Activated naive CD4-positive, alpha-beta T cell treated with anti-CD3 and anti-CD28 coated beads, Interleukin-2, amount 10 ng/mL, durations not matched to agents 7 days and 5 days (primary cell): ENCODE data around the gene SNAPC2.
"Not testable (repeated sequence)": the region's sequence is repeated elsewhere in the genome, so short reads cannot be mapped to it uniquely, and the experiment has no call there.

ENCODE experiments used
- CTCF ChIA-PET: fragments of 350-600 bp; sonication (Branson Sonifier 250); formaldehyde crosslinking; loops from one replicate; lab custom pipeline; 2021; ENCODE audit warnings: antibody characterized with exemption; lab: Charles Lee
- DNase-seq: peaks from one replicate; pipeline ENCODE4 v3.0.0-alpha.2; 2020
- H3K27ac Mint-ChIP-seq: one replicate; pipeline ENCODE4 v1.8.0; 2021; ENCODE audit warnings: mild to moderate bottlenecking, moderate library complexity, mixed read lengths
- H3K27me3 Mint-ChIP-seq: one replicate; pipeline ENCODE4 v1.8.0; 2021; ENCODE audit warnings: mild to moderate bottlenecking, mixed read lengths
- H3K36me3 Mint-ChIP-seq: one replicate; pipeline ENCODE4 v1.8.0; 2021; ENCODE audit warnings: mixed read lengths
- H3K4me1 Mint-ChIP-seq: one replicate; pipeline ENCODE4 v1.8.0; 2021; ENCODE audit warnings: mixed read lengths
- H3K4me3 Mint-ChIP-seq: one replicate; pipeline ENCODE4 v1.8.0; 2021; ENCODE audit warnings: mild to moderate bottlenecking, moderate library complexity, mixed read lengths
- H3K9me3 Mint-ChIP-seq: one replicate; pipeline ENCODE4 v1.8.0; 2021; ENCODE audit warnings: mixed read lengths

SNAPC2 gene

GRCh38 chr19:7918062-7918614, 2.0 kb upstream of the SNAPC2 start:
- peaks cover 41% of the 10 kb centered on the region for H3K4me1 Mint-ChIP-seq
- H3K27ac Mint-ChIP-seq, H3K36me3 Mint-ChIP-seq, H3K9me3 Mint-ChIP-seq, DNase-seq: not testable (repeated sequence)
- CTCF ChIA-PET, result interaction anchor here (0.7 to 1.4 kb wide), 7 partner anchors 9 to 66 kb away, joined by 3 to 11 read pairs (median 3); no protein-coding TSS in a partner anchor
- peak overlapping the region; percentile 23 for H3K4me3 Mint-ChIP-seq
- H3K27me3 Mint-ChIP-seq, result peaks cover 66% of the 10 kb centered on the region

GRCh38 chr19:7918615-7919421, 1.3 kb upstream of the SNAPC2 start:
- peak overlapping the region; percentile 83 for H3K4me3 Mint-ChIP-seq
- CTCF ChIA-PET, result interaction anchor here (1.0 to 2.7 kb wide), 5 partner anchors 15 to 67 kb away, joined by 3 to 14 read pairs (median 9); partner anchors contain the start of gene MAP2K7
- H3K27ac Mint-ChIP-seq, result no peak overlapping the region
- peaks cover 7% of the 10 kb centered on the region for H3K36me3 Mint-ChIP-seq
- DNase-seq, result no peak
- H3K9me3 Mint-ChIP-seq, result no peaks in the 10 kb centered on the region
- H3K4me1 Mint-ChIP-seq, result peaks cover 41% of the 10 kb centered on the region
- H3K27me3 Mint-ChIP-seq, result peaks cover 66% of the 10 kb centered on the region

GRCh38 chr19:7920519-7921301, 572 bp downstream of the SNAPC2 start:
- H3K4me3 Mint-ChIP-seq, result peak overlapping the region; percentile 83
- peaks cover 43% of the 10 kb centered on the region for H3K4me1 Mint-ChIP-seq
- no peaks in the 10 kb centered on the region for H3K9me3 Mint-ChIP-seq
- H3K27ac Mint-ChIP-seq, result peak overlapping the region; percentile 89
- DNase-seq, result peak; percentile 100
- peaks cover 50% of the 10 kb centered on the region for H3K27me3 Mint-ChIP-seq
- CTCF ChIA-PET, result interaction anchor here (0.9 to 2.7 kb wide), 7 partner anchors 17 to 348 kb away, joined by 3 to 14 read pairs (median 5); partner anchors contain the start of genes MAP2K7 and TIMM44
- peaks cover 7% of the 10 kb centered on the region for H3K36me3 Mint-ChIP-seq

GRCh38 chr19:7921302-7921966, 1.3 kb downstream of the SNAPC2 start:
- CTCF ChIA-PET, result interaction anchor here (0.7 to 2.7 kb wide), 7 partner anchors 18 to 348 kb away, joined by 3 to 14 read pairs (median 5); partner anchors contain the start of genes MAP2K7 and TIMM44
- H3K4me1 Mint-ChIP-seq, result peaks cover 42% of the 10 kb centered on the region
- H3K36me3 Mint-ChIP-seq, result peaks cover 7% of the 10 kb centered on the region
- DNase-seq, result no peak
- H3K4me3 Mint-ChIP-seq, result peak overlapping the region; percentile 83
- peaks cover 42% of the 10 kb centered on the region for H3K27me3 Mint-ChIP-seq
- no peaks in the 10 kb centered on the region for H3K9me3 Mint-ChIP-seq
- H3K27ac Mint-ChIP-seq, result peak overlapping the region; percentile 89

DNA sequence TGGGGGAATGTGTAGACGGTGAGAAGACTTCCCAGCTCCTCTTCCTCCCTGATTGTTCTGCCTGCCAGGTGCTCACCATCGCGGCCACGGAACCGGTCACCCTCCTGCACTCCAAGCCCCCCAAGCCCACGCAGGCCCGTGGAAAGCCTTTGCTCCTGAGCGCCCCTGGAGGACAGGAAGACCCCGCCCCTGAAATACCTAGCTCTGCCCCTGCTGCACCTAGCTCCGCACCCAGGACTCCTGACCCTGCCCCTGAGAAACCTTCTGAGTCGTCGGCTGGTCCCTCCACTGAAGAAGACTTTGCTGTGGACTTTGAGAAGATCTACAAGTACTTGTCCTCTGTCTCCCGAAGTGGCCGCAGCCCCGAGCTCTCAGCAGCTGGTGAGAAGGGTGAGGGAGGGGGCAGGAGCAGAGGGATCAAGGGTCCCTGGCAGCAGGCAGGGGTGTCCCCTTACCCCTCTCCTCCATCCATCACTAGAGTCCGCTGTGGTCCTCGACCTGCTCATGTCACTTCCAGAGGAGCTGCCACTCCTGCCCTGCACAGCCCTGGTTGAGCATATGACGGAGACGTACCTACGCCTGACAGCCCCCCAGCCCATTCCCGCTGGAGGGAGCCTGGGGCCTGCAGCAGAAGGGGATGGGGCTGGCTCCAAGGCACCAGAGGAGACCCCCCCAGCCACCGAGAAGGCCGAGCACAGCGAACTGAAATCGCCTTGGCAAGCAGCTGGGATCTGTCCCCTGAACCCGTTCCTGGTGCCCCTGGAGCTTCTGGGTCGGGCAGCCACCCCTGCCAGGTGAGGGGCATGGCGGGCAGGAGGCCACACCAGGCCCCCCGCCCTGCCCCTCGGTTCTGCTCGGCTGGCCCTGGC, 2.1 kb downstream of the SNAPC2 start:
- Mint-ChIP-seq H3K27me3 (peaks cover 35% of the 10 kb centered on the region), H3K36me3 (peaks cover 7% of the 10 kb centered on the region)

DNA sequence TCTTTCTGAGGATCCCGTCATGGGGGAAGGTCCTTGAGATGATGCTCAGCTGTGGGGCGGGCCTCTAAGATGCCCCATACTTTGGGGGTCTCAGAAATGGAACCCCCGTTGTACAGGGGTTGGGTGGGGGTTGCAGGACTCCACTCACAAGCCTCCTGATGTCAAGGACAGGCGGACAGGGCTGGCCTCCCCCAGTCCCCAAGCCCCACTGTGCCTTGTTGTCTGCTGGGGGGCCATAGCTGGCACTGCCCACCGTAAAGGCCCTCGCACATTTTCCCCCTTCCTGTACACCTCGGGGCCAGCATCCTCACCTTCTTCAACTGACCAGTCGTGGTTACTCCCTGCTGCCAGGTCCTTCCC, 2.7 kb downstream of the SNAPC2 start:
- Mint-ChIP-seq H3K36me3 (peaks cover 7% of the 10 kb centered on the region), H3K27ac (peak overlapping the region; percentile 59), H3K4me3 (peak overlapping the region; percentile 21), H3K4me1 (peaks cover 37% of the 10 kb centered on the region), H3K27me3 (peaks cover 29% of the 10 kb centered on the region), H3K9me3 (no peaks in the 10 kb centered on the region)
- DNase-seq, result no peak
- CTCF ChIA-PET, result interaction anchor here (1.0 kb wide), 1 partner anchor 71 kb away, joined by 3 read pairs; no protein-coding TSS in a partner anchor

More for the DNA sequence above, 2.1 kb downstream of the SNAPC2 start:
- DNase-seq, result no peak
- Mint-ChIP-seq H3K4me3 (peak overlapping the region; percentile 55), H3K27ac (peak overlapping the region; percentile 78), H3K4me1 (peaks cover 40% of the 10 kb centered on the region), H3K9me3 (no peaks in the 10 kb centered on the region)
- CTCF ChIA-PET, result interaction anchor here (0.7 kb wide), 1 partner anchor 60 kb away, joined by 3 read pairs; no protein-coding TSS in a partner anchor

- no peak for DNase-seq
- H3K27me3 Mint-ChIP-seq, result peaks cover 21% of the 10 kb centered on the region
- H3K36me3 Mint-ChIP-seq, result peaks cover 7% of the 10 kb centered on the region
- no peaks in the 10 kb centered on the region for H3K9me3 Mint-ChIP-seq
- CTCF ChIA-PET, result interaction anchor here (1.0 to 1.2 kb wide), 3 partner anchors 42 to 71 kb away, joined by 3 to 7 read pairs (median 3); no protein-coding TSS in a partner anchor
- H3K27ac Mint-ChIP-seq, result no peak overlapping the region
- peaks cover 32% of the 10 kb centered on the region for H3K4me1 Mint-ChIP-seq
- H3K4me3 Mint-ChIP-seq, result peak overlapping the region; percentile 21
Observed at GRCh38 chr19:7923295-7924191, 3.4 kb downstream of the SNAPC2 start.

DNA sequence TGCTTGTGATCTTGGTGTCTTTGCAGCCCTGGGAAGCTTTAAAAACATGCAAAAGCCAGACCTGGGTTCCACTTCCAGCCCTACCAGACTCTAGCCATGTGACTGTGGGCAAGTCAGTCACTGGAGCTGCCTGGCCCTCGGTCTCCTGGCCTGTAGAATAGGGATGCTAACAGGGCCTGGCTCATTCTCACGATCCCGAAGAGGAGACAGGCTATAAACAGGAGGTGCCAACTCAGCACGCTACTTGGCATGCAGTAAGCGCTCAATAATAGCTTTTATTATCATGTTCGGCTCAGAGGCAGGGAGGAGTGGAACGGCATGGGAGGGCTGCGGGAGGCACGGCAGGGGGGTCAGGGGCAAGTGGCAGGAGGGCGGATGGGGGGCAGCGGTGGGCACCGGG, 4.1 kb downstream of the SNAPC2 start:
- Mint-ChIP-seq H3K36me3 (peaks cover 7% of the 10 kb centered on the region), H3K4me3 (peak overlapping the region; percentile 38), H3K4me1 (peaks cover 31% of the 10 kb centered on the region), H3K9me3 (no peaks in the 10 kb centered on the region), H3K27ac (no peak overlapping the region), H3K27me3 (peaks cover 14% of the 10 kb centered on the region)
- CTCF ChIA-PET, result interaction anchor here (1.1 to 1.2 kb wide), 2 partner anchors 43 to 70 kb away, joined by 3 to 7 read pairs; no protein-coding TSS in a partner anchor
- DNase-seq, result no peak

DNA sequence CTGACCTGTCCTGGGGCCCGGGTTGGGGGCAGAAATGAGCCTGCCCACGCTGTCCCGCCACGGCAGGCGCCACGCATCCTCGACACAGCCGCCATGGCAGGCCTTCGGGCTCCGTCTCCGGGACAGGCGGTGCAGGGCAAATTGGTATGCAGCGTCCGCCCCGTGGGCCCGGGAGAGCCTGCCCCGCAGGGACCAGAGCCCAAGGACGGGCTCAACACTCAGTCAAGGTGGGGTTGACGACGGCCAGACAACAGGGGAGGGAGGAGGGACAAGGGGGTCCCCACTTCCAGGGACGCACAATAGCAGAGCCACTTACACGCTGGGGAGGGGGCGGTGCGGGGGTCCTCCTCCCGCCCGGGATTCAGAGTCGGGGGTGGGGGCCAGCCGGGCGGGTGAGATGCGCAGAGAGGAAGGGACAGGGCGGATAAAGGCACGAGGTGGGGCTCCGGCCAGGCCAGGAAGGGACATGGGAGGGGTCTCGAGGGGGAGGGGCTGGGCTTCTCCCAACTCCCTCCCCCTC, 4.6 kb downstream of the SNAPC2 start:
- CTCF ChIA-PET, result no interaction called here
- H3K36me3 Mint-ChIP-seq, result peaks cover 6% of the 10 kb centered on the region
- H3K27ac Mint-ChIP-seq, result no peak overlapping the region
- H3K4me3 Mint-ChIP-seq, result no peak overlapping the region
- peaks cover 10% of the 10 kb centered on the region for H3K27me3 Mint-ChIP-seq
- DNase-seq, result no peak
- no peaks in the 10 kb centered on the region for H3K9me3 Mint-ChIP-seq
- H3K4me1 Mint-ChIP-seq, result peaks cover 28% of the 10 kb centered on the region

DNA sequence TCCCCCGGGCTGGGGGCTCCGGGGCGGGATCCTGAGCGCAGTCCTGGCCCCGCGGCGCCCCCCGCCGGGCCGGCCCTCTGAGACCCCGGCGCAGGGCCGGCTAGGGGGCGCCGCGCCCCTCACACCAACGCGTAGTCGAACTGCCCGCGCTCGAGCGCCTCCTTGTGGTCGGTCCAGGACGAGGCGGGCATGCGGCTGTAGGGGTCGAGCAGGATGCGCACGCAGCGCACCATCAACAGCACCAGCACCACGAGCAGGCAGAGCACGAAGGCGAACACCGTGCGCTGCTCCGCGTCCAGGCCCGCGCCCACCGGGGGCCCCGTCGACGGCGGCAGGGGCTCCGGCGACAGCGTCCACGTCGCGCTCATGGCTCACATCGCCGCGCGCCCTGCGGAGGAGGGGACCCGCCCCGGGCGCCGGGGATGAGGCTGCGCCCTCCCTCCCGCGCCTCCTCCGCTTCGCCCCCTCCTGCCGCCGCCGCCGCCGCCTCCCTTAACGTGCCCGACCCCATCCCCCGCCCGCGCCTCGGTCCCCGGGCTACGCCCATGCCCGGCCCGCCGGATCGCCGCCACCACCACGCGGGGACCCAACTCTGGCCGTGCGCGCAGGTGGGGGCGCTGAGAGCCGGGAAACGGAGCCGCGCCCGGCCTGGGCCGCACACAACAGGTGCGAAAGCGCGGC, 5.2 kb downstream of the SNAPC2 start:
- peak overlapping the region; percentile 74 for H3K4me3 Mint-ChIP-seq
- peaks cover 4% of the 10 kb centered on the region for H3K27me3 Mint-ChIP-seq
- peak; percentile 87 for DNase-seq
- H3K9me3 Mint-ChIP-seq, result no peaks in the 10 kb centered on the region
- peaks cover 2% of the 10 kb centered on the region for H3K36me3 Mint-ChIP-seq
- H3K27ac Mint-ChIP-seq, result peak overlapping the region; percentile 63
- CTCF ChIA-PET, result no interaction called here
- peaks cover 24% of the 10 kb centered on the region for H3K4me1 Mint-ChIP-seq

DNA sequence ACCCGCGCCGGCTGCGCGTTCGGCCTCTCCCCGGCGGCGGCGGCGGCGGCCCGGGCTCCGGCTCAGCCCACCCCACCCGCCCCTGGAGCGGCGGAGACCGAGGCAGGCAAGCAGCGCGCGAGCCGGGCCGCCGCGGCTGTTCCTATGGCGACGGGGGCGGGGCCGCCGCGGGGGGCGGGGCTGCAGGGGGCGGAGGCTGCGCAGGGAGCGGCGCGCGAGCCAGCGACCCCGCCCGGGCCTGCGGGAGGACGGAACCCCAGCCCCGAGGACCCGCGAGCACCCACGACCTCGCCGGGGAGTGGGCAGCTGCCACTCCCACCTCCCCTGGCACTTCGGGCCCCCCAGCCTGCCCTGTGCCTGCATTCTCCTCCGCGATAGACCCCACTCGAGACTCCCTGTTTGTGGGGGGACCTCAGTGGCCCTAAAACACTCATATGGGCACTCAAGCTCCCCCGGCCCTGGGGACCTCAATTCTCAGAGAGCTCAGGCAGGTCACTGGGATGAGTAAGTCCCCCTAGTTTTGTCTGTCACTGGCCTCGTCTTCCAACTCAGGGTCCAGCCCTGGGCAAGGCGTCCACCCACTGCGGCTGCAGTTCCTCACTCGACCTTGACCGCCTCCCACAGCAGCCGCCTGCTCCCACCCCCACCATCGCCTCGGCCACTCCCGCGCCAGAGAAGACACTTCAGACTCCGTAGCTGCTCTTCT, 6.0 kb downstream of the SNAPC2 start, which contains the start of gene CTXN1:
CTXN1 (minus strand) TSS at position 115 of the 706 bp plus-strand sequence. CDS start 597 bp downstream, outside the sequence.
- Mint-ChIP-seq H3K36me3 (peaks cover 6% of the 10 kb centered on the region), H3K27ac (peak within 1 kb of the TSS; percentile 63), H3K4me1 (peaks cover 20% of the 10 kb centered on the region), H3K27me3 (peaks cover 4% of the 10 kb centered on the region), H3K9me3 (no peaks in the 10 kb centered on the region), H3K4me3 (peak within 1 kb of the TSS; percentile 74)
- peak; percentile 84 for DNase-seq
- CTCF ChIA-PET, result no interaction called here
